GM12878 (cell line): ENCODE data around the gene RSPRY1.

Source experiments
- EZH2 ChIP-seq: IDR thresholded peaks from 2 replicates; pipeline ENCODE4 v1.6.1; 2012; ENCODE audit warnings: low read depth, mild to moderate bottlenecking, control low read depth, inconsistent platforms, low read length, borderline replicate concordance; ENCODE audit not compliant: control insufficient read depth
- FOS ChIP-seq: IDR thresholded peaks from 3 replicates; pipeline ENCODE4 v1.6.1; 2011; ENCODE audit warnings: borderline replicate concordance; ENCODE audit not compliant: insufficient read length; ENCODE audit errors: extremely low read depth
- KDM1A ChIP-seq: fragments of 200-600 bp; sonication (generic); IDR thresholded peaks from 2 replicates; pipeline ENCODE4 v1.6.1; 2016; ENCODE audit warnings: borderline replicate concordance
- MYC ChIP-seq: IDR thresholded peaks from 2 replicates; pipeline ENCODE4 v1.6.1; 2011; ENCODE audit warnings: mild to moderate bottlenecking, low read length, moderate library complexity, inconsistent platforms; ENCODE audit not compliant: insufficient read depth, insufficient replicate concordance, insufficient read length, severe bottlenecking
- NR2C2 ChIP-seq: IDR thresholded peaks from 2 replicates; pipeline ENCODE4 v1.6.1; 2011; ENCODE audit warnings: borderline replicate concordance, low read depth; ENCODE audit not compliant: control insufficient read depth, insufficient read length
- PAX8 ChIP-seq: fragments of 450-650 bp; IDR thresholded peaks from 2 replicates; pipeline ENCODE4 v1.6.1; 2017; ENCODE audit warnings: mild to moderate bottlenecking, moderate library complexity
- POLR2A ChIP-seq: IDR thresholded peaks from 2 replicates; pipeline ENCODE4 v1.6.1; 2011; ENCODE audit warnings: low read depth, mild to moderate bottlenecking, low read length
- RFX5 ChIP-seq: IDR thresholded peaks from 2 replicates; pipeline ENCODE4 v1.6.1; 2011; ENCODE audit warnings: low read depth, low read length, improper control_type of control experiment
- TF ChIP-seq, protein P1 (sequence below): fragments of 450-650 bp; formaldehyde crosslinking; IDR thresholded peaks from 2 replicates; pipeline ENCODE4 v1.4.0; 2020; ENCODE audit warnings: mild to moderate bottlenecking, moderate library complexity

DNA sequence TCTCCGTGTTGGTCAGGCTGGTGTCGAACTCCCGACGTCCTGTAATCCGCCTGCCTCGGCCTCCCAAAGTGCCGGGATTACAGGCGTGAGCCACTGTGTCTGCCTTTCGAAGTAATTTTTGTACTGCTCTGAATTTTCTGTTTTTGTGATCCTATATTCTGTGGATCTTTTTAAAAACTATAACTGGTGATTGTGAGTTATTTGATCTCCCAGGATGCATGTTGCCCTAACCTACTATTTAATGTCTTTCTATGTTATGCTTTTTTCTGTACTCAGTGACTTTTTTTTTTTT is 2.5 kb downstream of the RSPRY1 start:
- no peak for TF ChIP-seq PAX8
- TF ChIP-seq MYC, result no peak
- TF ChIP-seq FOS, result no peak
- TF ChIP-seq RFX5, result no peak
- TF ChIP-seq KDM1A, result no peak
- no peak for TF ChIP-seq EZH2
- TF ChIP-seq, protein P1, sequence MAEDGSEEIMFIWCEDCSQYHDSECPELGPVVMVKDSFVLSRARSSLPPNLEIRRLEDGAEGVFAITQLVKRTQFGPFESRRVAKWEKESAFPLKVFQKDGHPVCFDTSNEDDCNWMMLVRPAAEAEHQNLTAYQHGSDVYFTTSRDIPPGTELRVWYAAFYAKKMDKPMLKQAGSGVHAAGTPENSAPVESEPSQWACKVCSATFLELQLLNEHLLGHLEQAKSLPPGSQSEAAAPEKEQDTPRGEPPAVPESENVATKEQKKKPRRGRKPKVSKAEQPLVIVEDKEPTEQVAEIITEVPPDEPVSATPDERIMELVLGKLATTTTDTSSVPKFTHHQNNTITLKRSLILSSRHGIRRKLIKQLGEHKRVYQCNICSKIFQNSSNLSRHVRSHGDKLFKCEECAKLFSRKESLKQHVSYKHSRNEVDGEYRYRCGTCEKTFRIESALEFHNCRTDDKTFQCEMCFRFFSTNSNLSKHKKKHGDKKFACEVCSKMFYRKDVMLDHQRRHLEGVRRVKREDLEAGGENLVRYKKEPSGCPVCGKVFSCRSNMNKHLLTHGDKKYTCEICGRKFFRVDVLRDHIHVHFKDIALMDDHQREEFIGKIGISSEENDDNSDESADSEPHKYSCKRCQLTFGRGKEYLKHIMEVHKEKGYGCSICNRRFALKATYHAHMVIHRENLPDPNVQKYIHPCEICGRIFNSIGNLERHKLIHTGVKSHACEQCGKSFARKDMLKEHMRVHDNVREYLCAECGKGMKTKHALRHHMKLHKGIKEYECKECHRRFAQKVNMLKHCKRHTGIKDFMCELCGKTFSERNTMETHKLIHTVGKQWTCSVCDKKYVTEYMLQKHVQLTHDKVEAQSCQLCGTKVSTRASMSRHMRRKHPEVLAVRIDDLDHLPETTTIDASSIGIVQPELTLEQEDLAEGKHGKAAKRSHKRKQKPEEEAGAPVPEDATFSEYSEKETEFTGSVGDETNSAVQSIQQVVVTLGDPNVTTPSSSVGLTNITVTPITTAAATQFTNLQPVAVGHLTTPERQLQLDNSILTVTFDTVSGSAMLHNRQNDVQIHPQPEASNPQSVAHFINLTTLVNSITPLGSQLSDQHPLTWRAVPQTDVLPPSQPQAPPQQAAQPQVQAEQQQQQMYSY (CRISPR knock-in tag), result no peak
- TF ChIP-seq NR2C2, result no peak
- no peak for TF ChIP-seq POLR2A
